Measurements from ENCODE around the gene TAF3.
A peak's percentile ranks its signal among the peaks of the same experiment; 100 is the strongest.
"Not testable (repeated sequence)": the region's sequence is repeated elsewhere in the genome, so short reads cannot be mapped to it uniquely, and the experiment has no call there.

The TAF3 gene

DNA sequence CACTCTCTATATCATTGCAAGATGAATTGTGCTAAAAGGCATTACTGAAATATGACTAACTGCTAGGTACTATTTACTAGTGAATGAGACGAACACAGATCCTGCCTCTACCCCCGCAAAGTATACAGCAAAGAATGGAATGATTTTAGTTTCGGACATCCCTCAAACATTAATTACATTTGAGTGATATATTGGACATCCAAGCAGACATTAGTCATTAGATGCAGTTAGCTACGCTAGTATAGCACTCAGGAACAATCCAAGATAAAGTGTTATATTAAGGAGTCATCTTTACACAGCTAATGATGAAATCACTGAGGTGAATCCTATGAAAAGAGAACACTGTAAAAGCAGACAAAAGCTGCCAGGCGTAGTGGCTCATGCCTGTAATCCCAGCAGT is 7.3 kb upstream of the TAF3 start:
- no peak for DNase-seq

DNA sequence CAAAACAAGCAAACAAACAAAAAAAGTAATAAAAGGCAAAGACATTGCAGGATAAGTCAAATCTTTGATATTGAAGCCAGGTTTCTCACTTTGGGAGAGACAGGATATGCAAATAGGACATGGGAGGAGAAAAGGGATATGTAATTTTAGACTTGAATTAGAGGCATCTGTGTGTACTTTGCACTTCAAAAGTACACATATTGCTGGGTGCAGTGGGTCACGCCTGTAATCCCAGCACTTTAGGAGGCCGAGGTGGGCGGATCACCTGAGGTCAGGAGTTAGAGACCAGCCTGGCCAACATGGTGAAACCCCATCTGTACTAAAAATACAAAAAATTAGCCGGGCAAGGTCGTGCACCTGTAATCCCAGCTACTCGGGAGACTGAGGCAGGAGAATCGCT is 6.6 kb upstream of the TAF3 start:
- not testable (repeated sequence) for DNase-seq

GRCh38 chr10:7813481-7813880 is 4.8 kb upstream of the TAF3 start:
- DNase-seq, result no peak

DNA sequence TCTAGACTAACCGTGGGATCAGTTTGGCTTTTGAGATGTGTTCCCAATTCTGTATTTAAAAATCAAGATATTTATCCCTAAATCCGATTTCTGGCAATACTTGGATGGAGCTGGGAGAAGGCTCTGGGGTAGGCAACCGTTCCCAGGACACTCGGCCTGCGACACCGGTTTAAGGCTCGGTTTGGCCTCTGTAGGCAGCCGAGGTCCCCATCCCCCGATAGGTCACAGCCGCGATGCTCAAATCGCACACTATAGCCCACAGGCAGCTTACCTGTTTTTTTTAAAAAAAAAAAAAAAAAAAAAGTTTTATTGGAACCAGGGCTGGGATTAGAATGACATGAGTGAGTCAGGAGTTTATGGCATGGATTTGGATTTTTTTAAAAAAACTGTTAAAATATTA is 729 bp upstream of the TAF3 start:
- no peak for DNase-seq

DNA sequence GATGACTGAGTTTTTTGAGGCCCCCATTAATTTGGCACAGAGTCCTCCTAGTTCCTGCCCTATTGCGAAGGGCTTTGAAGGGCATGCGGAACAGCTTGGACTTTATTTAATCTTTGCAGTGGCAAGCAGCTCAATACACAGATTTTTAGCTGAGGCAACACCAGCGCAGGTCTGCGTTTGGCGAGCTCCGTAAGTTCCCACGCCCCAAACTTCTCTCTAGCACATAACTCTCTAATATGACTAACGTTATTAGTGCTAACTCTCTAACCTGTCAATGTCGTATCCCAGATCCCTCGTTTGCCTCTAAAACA is 366 bp upstream of the TAF3 start:
- DNase-seq, result no peak

GRCh38 chr10:7819121-7819460 is 786 bp downstream of the TAF3 start:
- DNase-seq, result peak; percentile 22

DNA sequence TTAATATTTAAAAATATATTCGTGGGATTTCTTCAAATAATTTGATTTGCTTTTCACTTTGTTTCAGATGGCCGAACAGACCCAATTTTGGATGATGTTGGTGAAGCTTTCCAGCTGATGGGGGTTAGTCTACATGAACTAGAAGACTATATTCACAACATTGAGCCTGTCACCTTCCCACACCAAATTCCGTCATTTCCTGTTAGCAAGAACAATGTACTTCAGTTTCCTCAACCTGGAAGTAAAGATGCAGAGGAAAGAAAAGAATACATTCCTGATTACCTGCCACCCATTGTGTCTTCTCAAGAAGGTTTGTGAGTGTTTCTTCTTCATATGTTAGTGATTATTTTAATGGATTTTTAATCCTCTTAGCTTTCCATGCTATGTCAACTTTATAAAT is 5.9 kb downstream of the TAF3 start:
- no peak for DNase-seq

DNA sequence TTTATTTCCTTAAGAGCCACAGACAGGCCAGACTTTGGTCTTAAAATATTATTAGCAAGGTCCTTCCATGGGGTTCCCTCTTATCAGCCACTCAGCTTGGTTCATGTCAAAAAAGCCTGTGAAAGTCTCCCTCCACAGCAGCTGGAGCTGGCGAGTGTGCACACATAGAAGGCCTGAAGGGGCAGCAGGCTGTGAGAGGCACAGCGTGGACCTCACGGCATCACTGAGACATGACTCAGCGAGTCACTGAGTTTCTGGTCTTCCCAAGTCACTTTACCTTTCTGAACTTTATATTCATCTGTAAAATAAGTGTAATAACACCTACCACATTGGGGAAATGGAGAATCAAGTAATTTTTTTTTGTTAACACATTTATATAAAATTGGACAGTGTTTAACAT is 8.7 kb downstream of the TAF3 start:
- no peak for DNase-seq

- no peak for DNase-seq
Observed at GRCh38 chr10:7829289-7829834, 11.1 kb downstream of the TAF3 start.

- no peak for DNase-seq
Observed at GRCh38 chr10:7832060-7832459, 13.8 kb downstream of the TAF3 start.

- DNase-seq, result no peak
Observed at GRCh38 chr10:7833210-7833609, 14.9 kb downstream of the TAF3 start.

GRCh38 chr10:7834262-7834661 is 16.0 kb downstream of the TAF3 start:
- no peak for DNase-seq

GRCh38 chr10:7836571-7836970 is 18.3 kb downstream of the TAF3 start:
- no peak for DNase-seq

- DNase-seq, result no peak
Observed at GRCh38 chr10:7846591-7846990, 28.3 kb downstream of the TAF3 start.

- no peak for DNase-seq
Observed at GRCh38 chr10:7853226-7853842, 35.0 kb downstream of the TAF3 start.

DNA sequence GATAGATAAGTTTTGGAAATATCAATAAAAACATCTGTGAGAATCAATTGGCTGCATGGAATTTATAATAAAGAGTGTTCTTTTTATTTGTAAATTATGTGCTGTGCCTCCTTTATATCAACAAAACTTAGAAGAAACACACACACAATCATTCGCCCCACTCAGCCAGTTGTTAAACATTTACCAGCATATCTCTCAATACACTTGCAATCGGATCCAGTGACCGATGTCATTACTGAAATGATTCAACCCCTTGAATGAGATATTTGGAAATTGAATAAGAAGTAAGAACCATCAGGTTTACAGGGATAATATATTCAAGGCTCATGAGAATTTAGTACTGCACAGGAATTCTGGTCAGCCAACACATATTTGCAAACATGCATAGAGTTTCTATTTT is 35.6 kb downstream of the TAF3 start:
- no peak for DNase-seq

DNA sequence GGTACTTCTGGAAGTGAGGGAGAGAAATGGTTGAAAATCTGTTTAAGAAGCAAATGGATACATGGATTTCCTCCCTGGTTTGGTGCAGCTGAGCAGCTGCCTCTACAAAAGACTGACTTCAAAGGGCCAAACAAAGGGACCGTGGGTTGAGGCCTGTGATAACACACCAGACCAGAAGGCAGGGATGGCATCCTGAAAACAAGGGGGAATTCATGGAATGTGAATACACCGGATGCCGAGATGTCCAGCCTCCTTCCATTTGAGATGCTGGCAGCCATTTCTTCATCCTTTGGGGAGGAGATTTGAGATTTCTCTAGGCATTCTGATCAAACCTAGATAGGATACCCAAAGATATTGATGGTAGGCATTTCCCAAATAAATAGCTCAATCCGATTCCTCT is 36.9 kb downstream of the TAF3 start:
- DNase-seq, result no peak

GRCh38 chr10:7856678-7857077 is 38.4 kb downstream of the TAF3 start:
- no peak for DNase-seq

- no peak for DNase-seq
Observed at GRCh38 chr10:7857262-7857661, 39.0 kb downstream of the TAF3 start.

DNA sequence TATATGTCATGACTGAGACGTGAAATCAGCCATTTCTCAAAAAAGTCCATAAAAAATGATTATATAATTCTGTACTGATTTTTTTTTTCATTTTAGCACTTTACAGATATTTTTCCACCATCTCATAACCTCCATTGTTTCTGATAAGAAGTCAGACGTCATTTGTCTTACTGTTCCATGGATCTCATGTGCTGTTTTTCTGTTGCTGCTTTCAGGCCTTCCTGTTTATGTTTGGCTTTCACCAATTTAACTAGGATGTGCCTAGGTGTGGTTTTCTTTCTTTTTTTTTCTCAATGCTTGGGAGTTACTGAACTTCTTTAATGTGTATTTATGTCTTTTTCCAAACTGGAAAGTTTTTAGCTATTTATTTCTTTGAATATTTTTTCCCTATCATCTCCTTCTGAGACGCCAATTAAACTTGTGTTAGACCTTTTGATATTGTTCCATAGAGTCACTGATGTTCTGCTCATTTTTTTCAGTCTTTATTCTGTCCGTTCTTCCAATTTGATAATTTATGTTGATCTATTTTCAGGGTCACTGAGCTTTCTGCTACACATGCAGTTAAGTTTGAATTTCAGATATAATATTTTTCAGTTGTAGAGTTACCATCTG is 43.3 kb downstream of the TAF3 start:
- no peak for DNase-seq

- DNase-seq, result no peak
Observed at GRCh38 chr10:7862121-7862514, 43.8 kb downstream of the TAF3 start.

DNA sequence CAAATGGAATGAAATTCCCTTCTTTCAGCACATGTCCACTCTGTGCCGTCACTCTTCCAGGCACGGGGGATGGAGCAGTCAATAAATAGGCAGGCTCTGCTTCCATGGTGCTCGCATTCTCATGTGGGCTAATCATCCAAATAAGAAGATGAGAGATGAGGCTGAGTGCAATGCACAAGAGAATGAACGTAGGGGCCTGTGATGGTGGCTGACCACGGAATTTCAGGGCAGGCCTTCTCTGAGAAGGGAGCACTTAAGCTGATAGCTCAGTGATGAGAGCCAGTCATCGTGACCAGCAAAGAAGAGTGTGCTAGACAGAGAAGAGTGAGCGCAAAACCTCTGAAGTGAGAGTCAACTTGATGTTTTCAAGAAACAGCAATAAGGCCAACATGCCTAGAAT is 47.9 kb downstream of the TAF3 start:
- DNase-seq, result no peak

GRCh38 chr10:7872041-7872442 is 53.7 kb downstream of the TAF3 start:
- DNase-seq, result peak; percentile 14

GRCh38 chr10:7874864-7875263 is 56.6 kb downstream of the TAF3 start:
- DNase-seq, result no peak

DNA sequence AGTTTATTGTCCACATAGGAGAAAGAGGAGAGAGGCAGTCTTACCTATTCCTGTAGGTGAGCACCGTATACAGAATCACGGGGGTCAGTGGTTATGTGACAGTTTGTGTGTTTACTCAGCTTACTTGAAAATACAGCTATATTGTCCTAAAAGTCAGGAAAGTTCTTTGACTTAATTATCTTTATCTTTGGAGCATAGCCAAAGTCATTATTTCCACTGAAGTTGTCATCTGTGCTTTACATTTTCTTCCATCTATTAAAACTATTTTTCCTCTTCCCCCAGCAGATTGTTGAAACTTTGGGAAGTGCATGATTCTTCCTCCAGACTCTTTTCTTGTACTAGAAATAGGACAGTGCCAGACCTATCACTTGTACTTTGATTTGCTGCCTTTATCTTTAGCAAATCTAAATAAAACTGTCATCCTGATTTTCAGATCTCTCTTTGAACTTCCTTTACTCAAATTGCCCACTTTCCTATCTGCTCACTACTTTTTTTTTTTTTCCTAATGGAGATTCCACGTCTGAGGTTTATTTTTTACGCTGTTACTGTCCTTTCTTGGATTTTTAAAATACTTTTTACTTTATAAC is 58.3 kb downstream of the TAF3 start:
- DNase-seq, result no peak

All from CD4-positive, alpha-beta T cell treated with Interleukin-4 for 4 hours (primary cell).